ENCODE measurements around the gene EIF4G3. TPM values are rescaled to one million over a fixed set of nuclear protein-coding genes. Genes with fewer than 3 reads are reported as not detected.

Gene EIF4G3
- polyA plus RNA-seq, 3 donors = 5.1 to 34.2 (median 5.8) TPM

- H3K27ac ChIP-seq (ENCODE audit: low read depth in 1 of 2, low read length in 2 of 2) = no peak overlapping the region
- no peak for TF ChIP-seq CTCF (IDR thresholded peaks at IDR 0.05)
- intact Hi-C loops (cut with micrococcal nuclease) = no loop called here
- no peak overlapping the region for H3K4me3 ChIP-seq (replicated peaks in 1 of 3; ENCODE audit: low read depth in 2 of 3, low read length in 3 of 3)
- 78% methylated on average over 1 of the region's 2 CpGs for WGBS (ENCODE audit: insufficient coverage)
- H2AFZ ChIP-seq (ENCODE audit: insufficient read depth, low read depth, low read length, poor library complexity, severe bottlenecking) = no peak overlapping the region
- H3K9ac ChIP-seq (ENCODE audit: insufficient read depth, low read length, poor library complexity, severe bottlenecking) = no peak overlapping the region
- no peaks in the 10 kb centered on the region for H3K79me2 ChIP-seq (ENCODE audit: insufficient read depth, low read length)
- H3K36me3 ChIP-seq (replicated peaks in 1 of 2; ENCODE audit: control insufficient read depth in 1 of 2, insufficient read depth in 2 of 2, low read length in 2 of 2) = peaks cover 2 to 44% of the 10 kb centered on the region in 2 donors
- no peaks in the 10 kb centered on the region for H3K4me1 ChIP-seq (ENCODE audit: control insufficient read depth in 1 of 2, insufficient read depth in 2 of 2, low read length in 2 of 2)
- Mint-ChIP-seq H3K36me3 (peaks cover 41 to 47% of the 10 kb centered on the region in 2 donors), H3K4me3 (no peak overlapping the region), H3K9me3 (no peaks in the 10 kb centered on the region), H3K4me1 (no peaks in the 10 kb centered on the region), H3K27me3 (ENCODE audit: low read depth in 3 of 3) (peaks cover 0 to 1% (median 0%) of the 10 kb centered on the region in 3 donors), H3K27ac (no peak overlapping the region)
- no peaks in the 10 kb centered on the region for H3K27me3 ChIP-seq (ENCODE audit: control insufficient read depth in 2 of 2, insufficient read depth in 2 of 2, low read length in 2 of 2)
- no peaks in the 10 kb centered on the region for H4K20me1 ChIP-seq (ENCODE audit: insufficient read depth, low read length)
- no peak overlapping the region for H3K4me2 ChIP-seq (replicated peaks; ENCODE audit: extremely low read depth, low read length, poor library complexity, severe bottlenecking)
- no peak for DNase-seq
- H3K9me3 ChIP-seq (replicated peaks in 1 of 2; ENCODE audit: control insufficient read depth in 1 of 2, insufficient read depth in 1 of 2, low read length in 2 of 2) = no peaks in the 10 kb centered on the region
These were observed 70.0 kb downstream of the EIF4G3 start for GRCh38 chr1:21106709-21107108.

- Histone ChIP-seq H3K9ac (ENCODE audit: insufficient read depth, low read length, poor library complexity, severe bottlenecking) (no peak overlapping the region), H3K79me2 (ENCODE audit: insufficient read depth, low read length) (no peaks in the 10 kb centered on the region), H3K4me1 (ENCODE audit: control insufficient read depth in 1 of 2, insufficient read depth in 2 of 2, low read length in 2 of 2) (peaks cover 1 to 2% of the 10 kb centered on the region in 2 donors), H3K36me3 (replicated peaks in 1 of 2; ENCODE audit: control insufficient read depth in 1 of 2, insufficient read depth in 2 of 2, low read length in 2 of 2) (peaks cover 2 to 40% of the 10 kb centered on the region in 2 donors), H3K9me3 (replicated peaks in 1 of 2; ENCODE audit: control insufficient read depth in 1 of 2, insufficient read depth in 1 of 2, low read length in 2 of 2) (no peaks in the 10 kb centered on the region), H3K4me3 (replicated peaks in 1 of 3; ENCODE audit: low read depth in 2 of 3, low read length in 3 of 3) (no peak overlapping the region), H3K27me3 (ENCODE audit: control insufficient read depth in 2 of 2, insufficient read depth in 2 of 2, low read length in 2 of 2) (no peaks in the 10 kb centered on the region), H2AFZ (ENCODE audit: insufficient read depth, low read depth, low read length, poor library complexity, severe bottlenecking) (no peak overlapping the region), H3K4me2 (replicated peaks; ENCODE audit: extremely low read depth, low read length, poor library complexity, severe bottlenecking) (no peak overlapping the region), H4K20me1 (ENCODE audit: insufficient read depth, low read length) (no peaks in the 10 kb centered on the region), H3K27ac (ENCODE audit: low read depth in 1 of 2, low read length in 2 of 2) (no peak overlapping the region)
- peaks cover 2% of the 10 kb centered on the region for H3K4me1 Mint-ChIP-seq
- H3K9me3 Mint-ChIP-seq = no peaks in the 10 kb centered on the region
- H3K27ac Mint-ChIP-seq = peak overlapping the region in 1 of 7 donors; percentile 55
- peaks cover 37 to 47% of the 10 kb centered on the region in 2 donors for H3K36me3 Mint-ChIP-seq
- TF ChIP-seq CTCF (IDR thresholded peaks at IDR 0.05) = no peak
- H3K4me3 Mint-ChIP-seq = no peak overlapping the region
- 100% methylated on average over 1 of the region's 2 CpGs for WGBS (ENCODE audit: insufficient coverage)
- no peak for DNase-seq
- intact Hi-C loops (cut with micrococcal nuclease) = no loop called here
- H3K27me3 Mint-ChIP-seq (ENCODE audit: low read depth in 3 of 3) = peaks cover 0 to 1% (median 0%) of the 10 kb centered on the region in 3 donors
These were observed 70.5 kb downstream of the EIF4G3 start for GRCh38 chr1:21106238-21106637.
